ENCODE measurements around the gene ACADL. TPM values are rescaled to one million over a fixed set of nuclear protein-coding genes. Genes with fewer than 3 reads are reported as not detected.

ACADL gene
- total RNA-seq, 4 donors from 2014 or later, result 1.3 to 2.1 (median 1.7) TPM

- Histone ChIP-seq H3K27me3 (peaks cover 0 to 9% (median 0%) of the 10 kb centered on the region in 4 donors), H3K4me3 (no peak overlapping the region), H3K36me3 (no peaks in the 10 kb centered on the region), H3K4me1 (peaks cover 0 to 14% (median 5%) of the 10 kb centered on the region in 4 donors), H3K9me3 (no peaks in the 10 kb centered on the region), H3K27ac (replicated peaks in 1 of 4) (no peak overlapping the region)
- no peak for DNase-seq (ENCODE audit: extremely low spot score)
- 74% methylated on average over 3 of the region's 3 CpGs for WGBS
- intact Hi-C loops (cut with DNase I), result no loop called here
- TF ChIP-seq EP300 (IDR thresholded peaks at IDR 0.05) (no peak), CTCF (IDR thresholded peaks at IDR 0.05) (no peak), POLR2AphosphoS5 (IDR thresholded peaks at IDR 0.05) (no peak), POLR2A (IDR thresholded peaks at IDR 0.05; ENCODE audit: low read depth) (no peak)
Measured at GRCh38 chr2:210199854-210200253, 25.4 kb downstream of the ACADL start.

GRCh38 chr2:210199186-210199765, 26.0 kb downstream of the ACADL start:
- TF ChIP-seq POLR2A (IDR thresholded peaks at IDR 0.05; ENCODE audit: low read depth) (no peak), CTCF (IDR thresholded peaks at IDR 0.05) (peak; percentile 59 to 78 (median 69))
- Histone ChIP-seq H3K36me3 (no peaks in the 10 kb centered on the region), H3K27ac (replicated peaks in 1 of 4) (no peak overlapping the region), H3K4me1 (peaks cover 0 to 14% (median 5%) of the 10 kb centered on the region in 4 donors), H3K9me3 (no peaks in the 10 kb centered on the region), H3K27me3 (peaks cover 0 to 6% (median 0%) of the 10 kb centered on the region in 4 donors), H3K4me3 (no peak overlapping the region)
- intact Hi-C loops (cut with DNase I), result no loop called here
- DNase-seq (ENCODE audit: extremely low spot score), result no peak

GRCh38 chr2:210198326-210198725, 26.9 kb downstream of the ACADL start:
- no peak for DNase-seq (ENCODE audit: extremely low spot score)
- Histone ChIP-seq H3K36me3 (no peaks in the 10 kb centered on the region), H3K9me3 (no peaks in the 10 kb centered on the region), H3K27me3 (peaks cover 0 to 6% (median 0%) of the 10 kb centered on the region in 4 donors), H3K4me1 (peaks cover 0 to 14% (median 5%) of the 10 kb centered on the region in 4 donors), H3K4me3 (no peak overlapping the region), H3K27ac (replicated peaks in 1 of 4) (no peak overlapping the region)
- WGBS, result 23% methylated on average over 1 of the region's 1 CpG
- TF ChIP-seq POLR2AphosphoS5 (IDR thresholded peaks at IDR 0.05), result no peak
- TF ChIP-seq CTCF (IDR thresholded peaks at IDR 0.05), result no peak
- TF ChIP-seq POLR2A (IDR thresholded peaks at IDR 0.05; ENCODE audit: low read depth), result no peak
- no peak for TF ChIP-seq EP300 (IDR thresholded peaks at IDR 0.05)
- intact Hi-C loops (cut with DNase I), result no loop called here

- peaks cover 0 to 6% (median 0%) of the 10 kb centered on the region in 4 donors for H3K27me3 ChIP-seq
- H3K36me3 ChIP-seq, result no peaks in the 10 kb centered on the region
- no peak for DNase-seq (ENCODE audit: extremely low spot score)
- intact Hi-C loops (cut with DNase I), result loop anchor here (2.0 kb wide), 2 partner anchors 125 to 221 kb away; no protein-coding TSS in a partner anchor
- H3K9me3 ChIP-seq, result no peaks in the 10 kb centered on the region
- no peak overlapping the region for H3K4me3 ChIP-seq
- peaks cover 0 to 14% (median 5%) of the 10 kb centered on the region in 4 donors for H3K4me1 ChIP-seq
- TF ChIP-seq CTCF (IDR thresholded peaks at IDR 0.05) (no peak), POLR2AphosphoS5 (IDR thresholded peaks at IDR 0.05) (no peak), POLR2A (IDR thresholded peaks at IDR 0.05; ENCODE audit: low read depth) (no peak), EP300 (IDR thresholded peaks at IDR 0.05) (no peak)
- WGBS, result 51% methylated on average over 2 of the region's 2 CpGs
- no peak overlapping the region for H3K27ac ChIP-seq (replicated peaks in 1 of 4)
Measured at GRCh38 chr2:210197720-210198119, 27.5 kb downstream of the ACADL start.

Measured in esophagus muscularis mucosa (tissue), 4 donors.